GM12892 (cell line): ENCODE results near the gene CRIM1.

ENCODE experiments used
- POLR2AphosphoS5 ChIP-seq: IDR thresholded peaks from 2 replicates; pipeline ENCODE4 v1.6.1; 2011; ENCODE audit warnings: low read depth, low read length, control low read depth
- TAF1 ChIP-seq: IDR thresholded peaks from 2 replicates; pipeline ENCODE4 v1.6.1; 2011; ENCODE audit warnings: low read depth, mild to moderate bottlenecking, control low read depth, low read length, borderline replicate concordance

GRCh38 chr2:36352701-36353100 is 2.9 kb upstream of the CRIM1 start:
- TF ChIP-seq TAF1, result no peak
- no peak for TF ChIP-seq POLR2AphosphoS5
